Gastrocnemius medialis (tissue), 4 donors: ENCODE results near the gene SPSB1. TPM values are rescaled to one million over a fixed set of nuclear protein-coding genes. Genes with fewer than 3 reads are reported as not detected.

Experiments used
- ATAC-seq, 2 donors: fragments of 150-250 bp; one replicate each; pipeline ENCODE4 v1.9.1; 2016
- DNase-seq, 2 donors: peaks; one replicate each; pipeline ENCODE4 v3.0.0-alpha.2; 2019
- H3K27ac ChIP-seq, 4 donors: fragments of 200-600 bp; sonication (generic); 1 replicate in 1 of 4; 2 replicates in 3 of 4; pipeline ENCODE4 v1.5.1; 2016 to 2018; ENCODE audit warnings: mild to moderate bottlenecking in 2 of 4, moderate library complexity in 1 of 4
- H3K27me3 ChIP-seq, 3 donors: fragments of 200-600 bp; sonication (generic) in 2 of 3; 1 replicate in 1 of 3; 2 replicates in 2 of 3; pipeline versions ENCODE4 v1.5.1 to v1.6.0; 2016 to 2019; ENCODE audit warnings: mild to moderate bottlenecking in 1 of 3, moderate library complexity in 1 of 3
- H3K36me3 ChIP-seq, 2 donors: fragments of 200-600 bp; sonication (generic) in 1 of 2; one replicate each; pipeline ENCODE4 v1.5.1; 2017 to 2018
- H3K4me1 ChIP-seq, 2 donors: fragments of 200-600 bp; sonication (generic) in 1 of 2; one replicate each; pipeline ENCODE4 v1.5.1; 2016 to 2017; ENCODE audit warnings: mild to moderate bottlenecking in 2 of 2
- H3K4me3 ChIP-seq, 4 donors: fragments of 200-600 bp; sonication (generic) in 3 of 4; 1 replicate in 1 of 4; 2 replicates in 3 of 4; pipeline ENCODE4 v1.5.1; 2016 to 2019; ENCODE audit warnings: mild to moderate bottlenecking in 2 of 4
- H3K9me3 ChIP-seq, 3 donors: fragments of 200-600 bp; sonication (generic) in 2 of 3; 1 replicate in 1 of 3; 2 replicates in 2 of 3; pipeline ENCODE4 v1.5.1; 2016 to 2019
- CTCF ChIP-seq, 5 experiments: fragments of 450-650 bp in 3 of 5; fragments of 200-600 bp in 2 of 5; sonication (generic) in 2 of 5; IDR thresholded peaks in 4 of 5; conservative IDR thresholded peaks in 1 of 5; 1 replicate in 4 of 5; 2 replicates in 1 of 5; pipeline ENCODE4 v1.5.1; 2016 to 2019; ENCODE audit warnings: antibody characterized with exemption in 5 of 5, mild to moderate bottlenecking in 3 of 5, moderate library complexity in 3 of 5
- POLR2A ChIP-seq, 2 donors: fragments of 450-650 bp; IDR thresholded peaks; one replicate each; pipeline ENCODE4 v1.6.1; 2017; ENCODE audit warnings: antibody characterized with exemption in 2 of 2, mild to moderate bottlenecking in 2 of 2, moderate library complexity in 2 of 2
- in situ Hi-C, 4 donors: fragments of 200-750 bp; cut with MboI; loops; one replicate each; pipeline versions ENCODE4 v1.15.0 to v1.8.0; 2017; ENCODE audit warnings: low sequenced_read_pairs in 4 of 4
- intact Hi-C: fragments of 100-400 bp; cut with DNase I; formaldehyde crosslinking; loops from one replicate; pipeline ENCODE4 v1.15.1; 2023; ENCODE audit warnings: low total_unique reads
- total RNA-seq, 4 donors: library from RNA; depleted of rRNA; stranded (reverse); fragments of >200 nt; gene quantifications; one replicate each; pipeline versions ENCODE4 v1.1.0 to v1.2.3, GENCODE V29; 2016

SPSB1 gene
- total RNA-seq, 4 donors from 2014 or later, result 40.4 to 161 (median 56.6) TPM

- H3K4me3 ChIP-seq, result no peak overlapping the region
- no peaks in the 10 kb centered on the region for H3K27me3 ChIP-seq
- TF ChIP-seq POLR2A (IDR thresholded peaks at IDR 0.05) (no peak), CTCF (IDR thresholded peaks at IDR 0.05 in 4 of 5, conservative IDR thresholded peaks at IDR 0.05 in 1 of 5) (peak; percentile 85 to 99 (median 95))
- peaks cover 13 to 14% of the 10 kb centered on the region in 2 donors for H3K4me1 ChIP-seq
- in situ Hi-C loops (loop anchor here (5.0 to 10.0 kb wide), 4 partner anchors 163 to 203 kb away; no protein-coding TSS in a partner anchor), intact Hi-C loops (loop anchor here (1.0 kb wide), 2 partner anchors 167 to 202 kb away; no protein-coding TSS in a partner anchor)
- peak in 1 of 2 donors; percentile 70 for DNase-seq
- H3K9me3 ChIP-seq, result peaks cover 0 to 8% (median 0%) of the 10 kb centered on the region in 3 donors
- ATAC-seq, result no peak
- H3K27ac ChIP-seq, result peak overlapping the region; percentile 80 to 95 (median 90)
- no peaks in the 10 kb centered on the region for H3K36me3 ChIP-seq
Measured at GRCh38 chr1:9289090-9289534, 3.6 kb upstream of the SPSB1 start.

- Histone ChIP-seq H3K4me3 (no peak overlapping the region), H3K27me3 (no peaks in the 10 kb centered on the region), H3K36me3 (no peaks in the 10 kb centered on the region), H3K27ac (peak overlapping the region; percentile 80 to 95 (median 90)), H3K9me3 (peaks cover 0 to 8% (median 0%) of the 10 kb centered on the region in 3 donors), H3K4me1 (peaks cover 18% of the 10 kb centered on the region in 2 donors)
- peak; percentile 73 for ATAC-seq
- in situ Hi-C loops (loop anchor here (5.0 to 10.0 kb wide), 4 partner anchors 162 to 202 kb away; no protein-coding TSS in a partner anchor), intact Hi-C loops (loop anchor here (1.0 to 5.0 kb wide), 6 partner anchors 57 to 201 kb away; no protein-coding TSS in a partner anchor)
- peak; percentile 83 to 85 for DNase-seq
- TF ChIP-seq POLR2A (IDR thresholded peaks at IDR 0.05), result peak; percentile 64 to 80
- TF ChIP-seq CTCF (IDR thresholded peaks at IDR 0.05 in 4 of 5, conservative IDR thresholded peaks at IDR 0.05 in 1 of 5), result no peak
Measured at GRCh38 chr1:9289711-9290485, 2.8 kb upstream of the SPSB1 start.

GRCh38 chr1:9291914-9292360 lies 757 bp upstream of the SPSB1 start:
- intact Hi-C loops, result loop anchor here (2.0 to 5.0 kb wide), 4 partner anchors 59 to 157 kb away; no protein-coding TSS in a partner anchor
- Histone ChIP-seq H3K36me3 (no peaks in the 10 kb centered on the region), H3K4me1 (peaks cover 18 to 33% of the 10 kb centered on the region in 2 donors), H3K4me3 (peak overlapping the region; percentile 56 to 90 (median 74)), H3K27ac (peak overlapping the region; percentile 80 to 95 (median 90)), H3K9me3 (peaks cover 0 to 8% (median 0%) of the 10 kb centered on the region in 3 donors), H3K27me3 (no peaks in the 10 kb centered on the region)
- in situ Hi-C loops, result no loop called here
- ATAC-seq (peak in 1 of 2 donors; percentile 1), DNase-seq (peak in 1 of 2 donors; percentile 52)
- TF ChIP-seq CTCF (IDR thresholded peaks at IDR 0.05 in 4 of 5, conservative IDR thresholded peaks at IDR 0.05 in 1 of 5), result no peak
- no peak for TF ChIP-seq POLR2A (IDR thresholded peaks at IDR 0.05)

GRCh38 chr1:9293241-9293532 lies 493 bp downstream of the SPSB1 start:
- Histone ChIP-seq H3K4me1 (peaks cover 18 to 43% of the 10 kb centered on the region in 2 donors), H3K27ac (peak overlapping the region; percentile 80 to 95 (median 90))

More at GRCh38 chr1:9293241-9293532, 493 bp downstream of the SPSB1 start:
- in situ Hi-C loops, result no loop called here
- peak overlapping the region; percentile 63 to 98 (median 86) for H3K4me3 ChIP-seq
- peaks cover 0 to 3% (median 0%) of the 10 kb centered on the region in 3 donors for H3K9me3 ChIP-seq
- ATAC-seq (no peak), DNase-seq (no peak)
- TF ChIP-seq POLR2A (IDR thresholded peaks at IDR 0.05), result no peak
- TF ChIP-seq CTCF (IDR thresholded peaks at IDR 0.05 in 4 of 5, conservative IDR thresholded peaks at IDR 0.05 in 1 of 5), result no peak
- no peaks in the 10 kb centered on the region for H3K27me3 ChIP-seq
- intact Hi-C loops, result loop anchor here (5.0 kb wide), 1 partner anchor 69 kb away; no protein-coding TSS in a partner anchor
- H3K36me3 ChIP-seq, result no peaks in the 10 kb centered on the region
